Measurements from ENCODE around the gene USP21. TPM values are rescaled to one million over a fixed set of nuclear protein-coding genes. Genes with fewer than 3 reads are reported as not detected.
A peak's percentile ranks its signal among the peaks of the same experiment; 100 is the strongest.

The USP21 gene
- polyA plus RNA-seq, 4 donors, result 44.9 to 55.2 (median 47.2) TPM

- peak; percentile 83 to 91 (median 89) for DNase-seq (ENCODE audit: low read depth in 4 of 4, low spot score in 3 of 4)
Measured at GRCh38 chr1:161132410-161133219, 26.7 kb upstream of the USP21 start, which contains the start of gene DEDD. DEDD (minus strand) TSS chr1:161132667; CDS start chr1:161124462, 8,205 bp downstream.

GRCh38 chr1:161133220-161133740 is 26.0 kb upstream of the USP21 start:
- no peak for DNase-seq (ENCODE audit: low read depth in 4 of 4, low spot score in 3 of 4)

GRCh38 chr1:161137881-161138280 is 21.4 kb upstream of the USP21 start:
- no peak for DNase-seq (ENCODE audit: low read depth in 4 of 4, low spot score in 3 of 4)

GRCh38 chr1:161138431-161138830 is 20.9 kb upstream of the USP21 start:
- peak in 1 of 4 donors; percentile 27 for DNase-seq (ENCODE audit: low read depth in 4 of 4, low spot score in 3 of 4)

GRCh38 chr1:161139766-161140165 is 19.5 kb upstream of the USP21 start:
- DNase-seq (ENCODE audit: low read depth in 4 of 4, low spot score in 3 of 4), result no peak

GRCh38 chr1:161140755-161141400 is 18.4 kb upstream of the USP21 start:
- DNase-seq (ENCODE audit: low read depth in 4 of 4, low spot score in 3 of 4), result no peak

- no peak for DNase-seq (ENCODE audit: low read depth in 4 of 4, low spot score in 3 of 4)
Measured at GRCh38 chr1:161145832-161146231, 13.5 kb upstream of the USP21 start.

GRCh38 chr1:161153176-161153575 is 6.1 kb upstream of the USP21 start:
- no peak for DNase-seq (ENCODE audit: low read depth in 4 of 4, low spot score in 3 of 4)

- DNase-seq (ENCODE audit: low read depth in 4 of 4, low spot score in 3 of 4), result peak in 2 of 4 donors; percentile 81 to 90
Measured at GRCh38 chr1:161153682-161154337, 5.5 kb upstream of the USP21 start, which contains the start of gene UFC1. UFC1 (plus strand) TSS chr1:161153978; CDS start chr1:161153998, 20 bp downstream.

GRCh38 chr1:161157867-161158266 is 1.4 kb upstream of the USP21 start:
- no peak for DNase-seq (ENCODE audit: low read depth in 4 of 4, low spot score in 3 of 4)

GRCh38 chr1:161158316-161159010 is 837 bp upstream of the USP21 start:
- DNase-seq (ENCODE audit: low read depth in 4 of 4, low spot score in 3 of 4), result no peak

GRCh38 chr1:161159913-161160243 is 578 bp downstream of the USP21 start:
- no peak for DNase-seq (ENCODE audit: low read depth in 4 of 4, low spot score in 3 of 4)

- no peak for DNase-seq (ENCODE audit: low read depth in 4 of 4, low spot score in 3 of 4)
Measured at GRCh38 chr1:161160671-161161145, 1.4 kb downstream of the USP21 start.

GRCh38 chr1:161161652-161162051 is 2.4 kb downstream of the USP21 start:
- DNase-seq (ENCODE audit: low read depth in 4 of 4, low spot score in 3 of 4), result no peak

- DNase-seq (ENCODE audit: low read depth in 4 of 4, low spot score in 3 of 4), result no peak
Measured at GRCh38 chr1:161162052-161162451, 2.8 kb downstream of the USP21 start.

GRCh38 chr1:161162806-161163205 is 3.5 kb downstream of the USP21 start:
- DNase-seq (ENCODE audit: low read depth in 4 of 4, low spot score in 3 of 4), result no peak

GRCh38 chr1:161163793-161164192 is 4.5 kb downstream of the USP21 start:
- DNase-seq (ENCODE audit: low read depth in 4 of 4, low spot score in 3 of 4), result no peak

GRCh38 chr1:161164901-161165610 is 5.8 kb downstream of the USP21 start:
- no peak for DNase-seq (ENCODE audit: low read depth in 4 of 4, low spot score in 3 of 4)

- DNase-seq (ENCODE audit: low read depth in 4 of 4, low spot score in 3 of 4), result peak; percentile 93 to 97 (median 95)
Measured at GRCh38 chr1:161165742-161166668, 6.7 kb downstream of the USP21 start, which contains the start of gene PPOX. PPOX (plus strand) TSS chr1:161166426; CDS start chr1:161166848, 422 bp downstream.
